Measurements from ENCODE around the gene MINK1.
"Not testable (repeated sequence)": the region's sequence is repeated elsewhere in the genome, so short reads cannot be mapped to it uniquely, and the experiment has no call there.

MINK1 gene

GRCh38 chr17:4812690-4813089 is 20.4 kb upstream of the MINK1 start:
- no peak for DNase-seq

DNA sequence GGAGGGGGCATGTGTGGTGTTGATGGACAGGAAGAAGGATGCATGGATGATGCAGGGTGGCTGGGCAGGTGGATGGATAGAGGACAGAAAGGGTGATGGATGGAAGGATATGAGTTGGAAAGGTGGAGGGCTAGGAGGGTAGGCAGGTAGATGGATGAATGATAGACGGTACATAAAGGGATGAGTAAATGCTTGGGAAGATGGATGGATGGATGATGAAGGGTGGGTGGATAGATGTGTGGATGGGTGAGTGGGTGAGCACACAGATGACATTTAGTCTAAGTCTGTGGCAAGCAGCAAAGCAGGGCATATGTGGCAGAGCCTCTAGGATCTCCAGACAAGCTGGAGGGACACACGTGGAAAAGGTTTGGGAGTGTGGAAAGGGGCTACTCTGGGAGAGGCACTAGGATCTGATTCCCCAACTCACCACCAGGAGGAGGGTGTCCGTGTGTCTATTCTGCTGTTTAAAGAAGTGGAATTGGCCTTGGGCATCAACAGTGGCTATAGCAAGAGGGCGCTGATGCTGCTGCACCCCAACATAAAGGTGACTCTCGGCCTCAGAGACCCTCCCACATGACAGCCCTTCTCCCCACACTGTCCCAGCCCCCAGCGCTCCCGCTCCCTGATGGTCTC is 18.0 kb upstream of the MINK1 start:
- DNase-seq, result no peak

DNA sequence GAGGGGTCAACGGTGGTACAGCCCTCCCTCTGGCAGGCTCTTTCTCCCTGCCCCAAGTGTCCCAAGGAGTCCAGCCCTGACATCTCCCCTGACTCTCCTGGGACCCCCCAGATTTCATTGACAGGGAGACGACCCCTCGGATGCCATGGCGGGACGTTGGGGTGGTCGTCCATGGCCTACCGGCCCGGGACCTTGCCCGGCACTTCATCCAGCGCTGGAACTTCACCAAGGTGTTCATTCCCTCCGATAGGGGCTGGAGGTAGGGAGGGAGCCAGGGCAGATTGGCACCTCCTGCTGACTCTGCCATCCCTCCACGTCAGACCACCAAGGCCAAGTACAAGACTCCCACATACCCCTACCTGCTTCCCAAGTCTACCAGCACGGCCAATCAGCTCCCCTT is 16.3 kb upstream of the MINK1 start:
- no peak for DNase-seq

DNA sequence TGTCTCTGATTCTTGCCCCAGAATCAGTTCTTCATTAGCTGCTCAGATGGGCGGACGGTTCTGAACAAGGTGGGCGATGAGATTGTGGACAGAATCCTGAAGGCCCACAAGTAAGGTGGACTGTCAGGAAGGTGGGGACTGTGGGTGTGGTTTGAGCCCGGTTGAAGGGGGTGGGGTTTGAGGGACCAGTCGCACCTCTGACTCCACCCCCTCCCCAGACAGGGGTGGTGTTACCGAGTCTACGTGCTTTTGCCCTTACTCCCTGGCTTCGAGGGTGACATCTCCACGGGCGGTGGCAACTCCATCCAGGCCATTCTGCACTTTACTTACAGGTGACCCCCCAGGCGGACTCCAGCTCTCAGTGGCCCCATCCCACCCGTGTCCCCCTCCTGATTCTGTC is 14.9 kb upstream of the MINK1 start:
- DNase-seq, result no peak

GRCh38 chr17:4822835-4823234 is 10.3 kb upstream of the MINK1 start:
- DNase-seq, result no peak

DNA sequence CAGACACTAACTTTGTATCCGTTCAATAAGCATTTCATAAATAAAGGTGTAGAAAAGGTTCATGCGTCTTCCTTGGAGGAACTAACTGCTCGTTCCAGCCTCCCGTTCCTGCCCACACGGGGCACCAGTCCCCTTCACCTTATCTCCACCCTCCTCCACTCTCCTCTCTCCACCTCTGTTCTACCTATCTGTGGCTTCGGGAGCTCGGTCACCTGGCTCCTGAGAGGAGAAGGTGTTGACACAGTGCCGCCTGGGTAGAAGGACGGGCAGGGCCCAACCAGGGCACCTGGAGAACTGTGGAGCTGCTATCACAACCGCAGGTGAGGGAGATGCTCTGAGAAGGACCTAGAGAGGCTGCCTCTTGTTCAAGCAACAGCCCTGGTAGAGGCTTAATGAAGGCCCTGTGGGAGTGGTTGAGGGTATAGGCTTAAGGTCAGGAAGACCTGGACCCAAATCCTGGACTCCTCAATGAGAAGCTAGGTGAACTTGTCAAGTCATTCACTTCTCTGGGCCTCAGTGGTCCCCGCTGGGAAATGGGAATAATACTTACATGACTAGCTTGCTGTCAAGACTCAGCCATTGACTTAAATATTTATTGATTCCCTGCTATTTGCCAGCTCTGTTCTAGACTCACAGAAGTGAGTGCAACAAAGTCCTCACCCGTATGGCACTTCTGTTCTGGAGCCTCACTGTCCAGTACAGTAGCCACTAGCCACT is 9.6 kb upstream of the MINK1 start:
- DNase-seq, result no peak

DNA sequence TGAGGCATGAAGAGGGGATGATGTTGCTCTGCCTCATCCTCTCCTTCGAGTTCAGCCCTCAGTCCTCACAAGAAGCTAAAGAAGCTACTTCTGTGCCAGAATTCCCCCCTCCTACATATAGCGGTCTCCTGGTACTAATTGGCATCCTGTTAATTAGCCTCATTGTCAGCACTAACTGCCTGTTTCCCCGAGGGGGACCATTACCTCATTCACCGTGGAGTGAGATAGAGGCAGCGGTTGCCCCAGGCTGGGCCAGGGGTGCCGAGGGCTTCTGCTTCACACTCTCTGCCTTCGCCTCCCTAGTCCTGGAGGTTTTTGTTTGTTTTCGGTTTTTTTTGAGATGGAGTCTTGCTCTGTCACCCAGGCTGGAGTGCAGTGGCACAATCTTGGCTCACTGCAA is 5.7 kb upstream of the MINK1 start:
- DNase-seq, result no peak

GRCh38 chr17:4832829-4833177 is 337 bp upstream of the MINK1 start:
- not testable (repeated sequence) for DNase-seq

DNA sequence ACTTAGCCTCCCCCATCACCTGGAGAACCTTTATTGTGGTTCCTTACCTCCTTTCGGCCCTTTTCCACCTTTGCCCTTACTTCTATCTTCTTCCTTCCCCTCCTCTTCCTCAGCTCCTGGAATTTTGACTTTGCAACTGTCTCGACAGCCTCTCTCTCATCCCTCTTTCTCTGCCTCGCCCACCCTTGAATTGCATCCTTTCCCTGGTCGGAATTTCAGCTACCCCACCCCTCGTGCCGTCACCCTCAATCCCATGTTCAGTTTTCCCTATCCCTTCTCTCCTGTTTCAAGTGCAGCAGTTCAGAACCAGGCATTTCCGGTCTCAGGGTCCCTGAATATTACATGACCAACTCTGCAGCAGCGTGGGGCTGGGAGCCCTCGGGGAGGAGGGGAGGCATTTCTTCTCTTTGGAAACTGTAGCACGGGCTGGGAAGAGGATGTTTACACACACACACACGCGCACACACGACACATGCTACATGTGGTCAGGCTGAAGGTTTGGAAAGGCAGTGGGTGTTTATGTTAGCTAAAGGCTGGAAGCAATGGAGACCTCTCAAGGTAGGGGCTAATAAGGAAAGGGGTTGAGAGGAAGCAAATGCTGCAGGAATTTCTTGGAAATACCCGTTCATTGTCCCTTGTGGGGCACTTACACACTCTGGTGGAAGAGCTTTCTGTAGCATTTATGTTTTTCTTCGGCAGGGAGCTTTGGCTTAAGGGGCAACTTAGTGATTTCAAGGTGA is 971 bp downstream of the MINK1 start:
- DNase-seq, result no peak

- DNase-seq, result no peak
Measured at GRCh38 chr17:4834681-4835020, 1.5 kb downstream of the MINK1 start.

- no peak for DNase-seq
Measured at GRCh38 chr17:4836221-4836620, 3.1 kb downstream of the MINK1 start.

DNA sequence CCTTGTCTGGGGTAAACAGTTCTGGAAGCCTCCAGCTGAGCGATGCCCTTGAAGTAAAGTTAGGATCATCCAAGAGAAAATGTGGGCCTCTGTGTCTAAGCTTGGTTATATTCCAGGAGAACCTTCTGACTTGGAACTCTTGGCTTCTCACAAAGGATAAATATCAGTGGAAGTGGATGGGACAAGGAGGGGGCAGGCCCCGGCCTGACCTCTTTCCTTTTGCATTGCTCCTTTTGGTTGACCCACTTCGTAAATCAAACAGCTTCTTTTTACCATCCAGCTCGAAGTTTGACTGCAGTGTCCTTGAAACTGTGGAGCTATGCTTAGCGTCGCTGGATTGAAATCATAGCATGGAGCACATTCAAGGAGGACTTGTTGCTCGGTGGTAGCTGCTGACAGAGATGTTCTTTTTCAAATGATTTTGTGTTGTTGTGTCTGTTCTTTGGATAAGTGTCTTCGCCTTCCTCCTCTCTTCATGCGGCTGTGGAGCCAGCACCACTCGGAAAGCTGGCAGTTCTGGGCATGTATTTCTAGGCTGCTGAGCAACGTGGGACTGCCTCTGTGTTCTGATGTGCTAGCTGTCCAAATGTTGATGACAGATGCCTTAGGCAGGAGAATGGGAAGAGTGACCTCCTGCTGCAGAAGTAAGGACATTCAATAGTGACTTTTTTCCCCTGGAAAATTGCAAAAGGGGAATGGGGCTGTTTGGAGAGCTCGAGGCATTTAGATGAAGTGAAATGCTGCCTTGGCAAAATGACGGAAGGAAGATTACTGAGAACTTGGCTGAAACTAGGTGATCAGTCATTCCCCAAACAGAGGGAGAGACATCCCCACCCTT is 4.5 kb downstream of the MINK1 start:
- no peak for DNase-seq

- DNase-seq, result no peak
Measured at GRCh38 chr17:4838309-4838785, 5.2 kb downstream of the MINK1 start.

- DNase-seq, result no peak
Measured at GRCh38 chr17:4839221-4839620, 6.1 kb downstream of the MINK1 start.

GRCh38 chr17:4839965-4840892 is 7.1 kb downstream of the MINK1 start:
- no peak for DNase-seq

GRCh38 chr17:4840893-4841242 is 7.7 kb downstream of the MINK1 start:
- DNase-seq, result no peak

DNA sequence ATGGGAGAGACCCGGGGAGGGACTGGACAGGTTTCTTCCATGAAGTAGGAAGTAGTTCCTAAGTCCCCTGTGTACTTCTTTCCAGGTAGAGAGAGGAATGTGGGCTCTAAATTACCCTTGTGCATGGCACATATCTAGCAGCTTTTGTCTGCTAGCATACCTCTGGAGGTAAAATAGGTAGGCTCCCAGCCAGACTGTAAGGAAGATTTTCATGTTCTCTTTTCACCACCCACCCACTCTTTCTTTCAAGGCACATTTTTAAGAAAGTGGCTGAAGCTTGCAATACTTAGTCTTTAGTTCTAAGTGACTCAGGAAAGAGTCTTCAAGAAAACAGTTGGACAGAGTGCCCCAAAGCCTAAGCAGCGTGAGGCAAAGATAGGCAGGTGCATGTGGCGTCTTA is 9.2 kb downstream of the MINK1 start:
- DNase-seq, result no peak

DNA sequence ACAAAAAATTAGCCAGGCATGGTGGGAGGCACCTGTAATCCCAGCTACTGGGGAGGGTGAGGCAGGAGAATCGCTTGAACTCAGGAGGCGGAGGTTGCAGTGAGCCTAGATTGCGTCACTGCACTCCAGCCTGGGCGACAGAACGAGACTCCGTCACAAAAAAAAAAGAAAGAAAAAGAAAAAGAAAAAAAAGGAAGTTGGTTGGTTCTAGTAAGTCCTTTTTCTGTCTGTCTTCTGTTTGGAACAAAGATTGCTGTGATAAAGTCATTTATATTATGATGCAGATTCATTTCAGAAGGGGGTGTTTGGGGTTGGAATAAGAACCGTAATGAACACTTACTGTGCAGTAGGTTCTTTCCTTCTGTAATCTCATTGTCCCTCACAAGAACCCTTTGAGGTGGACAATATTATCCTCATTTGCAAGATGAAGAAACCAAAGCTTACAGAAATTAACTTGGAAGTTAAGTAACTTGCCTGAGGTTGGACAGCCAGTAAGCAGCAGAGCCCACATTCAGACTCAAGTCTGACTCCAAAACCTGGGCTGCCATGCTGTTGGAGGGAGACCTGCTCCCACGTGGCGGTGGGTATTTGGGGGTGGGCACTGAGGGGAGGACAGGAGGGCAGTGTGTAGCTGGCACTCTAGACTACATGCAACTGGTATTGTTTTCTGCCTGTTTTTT is 10.3 kb downstream of the MINK1 start:
- no peak for DNase-seq

GRCh38 chr17:4845118-4845517 is 12.0 kb downstream of the MINK1 start:
- no peak for DNase-seq

- DNase-seq, result no peak
Measured at GRCh38 chr17:4846635-4847390, 13.7 kb downstream of the MINK1 start.

DNA sequence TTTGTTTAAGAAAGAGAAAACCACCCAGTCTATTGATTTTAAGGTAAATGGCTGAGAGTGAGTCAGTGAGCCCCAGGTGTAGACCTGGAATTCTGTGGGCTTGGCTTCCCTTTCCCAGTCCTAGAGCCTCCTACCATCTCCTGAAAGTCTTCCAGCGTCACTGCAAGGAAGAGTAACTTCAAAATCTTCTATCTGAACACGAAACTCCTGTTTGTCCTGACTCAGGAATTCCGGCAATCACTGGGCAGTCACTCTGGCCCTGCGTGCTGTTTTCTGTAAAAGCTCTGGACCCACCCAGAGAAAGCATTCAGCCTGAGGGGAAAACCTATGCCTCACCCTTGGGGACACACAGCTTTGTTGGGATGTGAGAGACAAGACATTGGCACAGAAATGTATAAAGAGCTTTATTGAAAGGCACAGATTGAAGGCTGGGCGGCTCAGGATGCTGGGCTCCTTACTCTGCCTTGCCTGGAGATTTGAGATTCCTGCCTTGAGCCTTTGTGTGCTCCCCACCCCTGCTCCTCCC is 15.9 kb downstream of the MINK1 start:
- DNase-seq, result no peak

Measured in CD4-positive, alpha-beta T cell treated with Interleukin-4 for 4 hours (primary cell).